Measurements from ENCODE around the gene TPK1. TPM values are rescaled to one million over a fixed set of nuclear protein-coding genes. Genes with fewer than 3 reads are reported as not detected.

The TPK1 gene
- total RNA-seq, 4 donors from 2014 or later = 2.5 to 22.7 (median 18.7) TPM

- H3K27ac ChIP-seq = no peak overlapping the region
- no peak for DNase-seq
- H3K36me3 ChIP-seq = no peaks in the 10 kb centered on the region
- no peaks in the 10 kb centered on the region for H3K27me3 ChIP-seq
- TF ChIP-seq CTCF (IDR thresholded peaks at IDR 0.05) (no peak), POLR2A (IDR thresholded peaks at IDR 0.05) (no peak)
- no peaks in the 10 kb centered on the region for H3K9me3 ChIP-seq
- H3K4me3 ChIP-seq = no peak overlapping the region
- no peaks in the 10 kb centered on the region for H3K4me1 ChIP-seq
Measured at GRCh38 chr7:144656965-144657517, 178.8 kb downstream of the TPK1 start.

- H3K4me3 ChIP-seq = no peak overlapping the region
- no peak for TF ChIP-seq CTCF (IDR thresholded peaks at IDR 0.05)
- no peak for TF ChIP-seq POLR2A (IDR thresholded peaks at IDR 0.05)
- no peak overlapping the region for H3K27ac ChIP-seq
- no peaks in the 10 kb centered on the region for H3K36me3 ChIP-seq
- H3K4me1 ChIP-seq = no peaks in the 10 kb centered on the region
- H3K27me3 ChIP-seq = no peaks in the 10 kb centered on the region
- H3K9me3 ChIP-seq = peaks cover 0 to 3% (median 0%) of the 10 kb centered on the region in 4 donors
- no peak for DNase-seq
Measured at GRCh38 chr7:144653449-144653848, 182.4 kb downstream of the TPK1 start.

- H3K4me1 ChIP-seq = no peaks in the 10 kb centered on the region
- H3K4me3 ChIP-seq = no peak overlapping the region
- no peaks in the 10 kb centered on the region for H3K36me3 ChIP-seq
- H3K27me3 ChIP-seq = no peaks in the 10 kb centered on the region
- DNase-seq = no peak
- TF ChIP-seq CTCF (IDR thresholded peaks at IDR 0.05) (no peak), POLR2A (IDR thresholded peaks at IDR 0.05) (no peak)
- no peak overlapping the region for H3K27ac ChIP-seq
- H3K9me3 ChIP-seq = peaks cover 0 to 3% (median 0%) of the 10 kb centered on the region in 4 donors
Measured at GRCh38 chr7:144650439-144650838, 185.4 kb downstream of the TPK1 start.

- Histone ChIP-seq H3K27ac (no peak overlapping the region), H3K36me3 (no peaks in the 10 kb centered on the region)
- no peak for TF ChIP-seq POLR2A (IDR thresholded peaks at IDR 0.05)
Measured at GRCh38 chr7:144649120-144649519, 186.7 kb downstream of the TPK1 start.

GRCh38 chr7:144641389-144642044, 194.3 kb downstream of the TPK1 start:
- Histone ChIP-seq H3K36me3 (no peaks in the 10 kb centered on the region), H3K27me3 (no peaks in the 10 kb centered on the region), H3K4me3 (no peak overlapping the region), H3K9me3 (no peaks in the 10 kb centered on the region), H3K4me1 (no peaks in the 10 kb centered on the region), H3K27ac (no peak overlapping the region)
- no peak for DNase-seq
- no peak for TF ChIP-seq POLR2A (IDR thresholded peaks at IDR 0.05)
- no peak for TF ChIP-seq CTCF (IDR thresholded peaks at IDR 0.05)

More at GRCh38 chr7:144649120-144649519, 186.7 kb downstream of the TPK1 start:
- Histone ChIP-seq H3K4me3 (no peak overlapping the region), H3K9me3 (peaks cover 0 to 3% (median 0%) of the 10 kb centered on the region in 4 donors), H3K27me3 (no peaks in the 10 kb centered on the region), H3K4me1 (no peaks in the 10 kb centered on the region)
- DNase-seq = no peak

GRCh38 chr7:144632724-144633123, 203.1 kb downstream of the TPK1 start:
- TF ChIP-seq POLR2A (IDR thresholded peaks at IDR 0.05) = no peak
- TF ChIP-seq CTCF (IDR thresholded peaks at IDR 0.05) = no peak

More at GRCh38 chr7:144632724-144633123, 203.1 kb downstream of the TPK1 start:
- no peaks in the 10 kb centered on the region for H3K9me3 ChIP-seq
- H3K27ac ChIP-seq = no peak overlapping the region
- no peak overlapping the region for H3K4me3 ChIP-seq
- no peaks in the 10 kb centered on the region for H3K27me3 ChIP-seq
- H3K36me3 ChIP-seq = no peaks in the 10 kb centered on the region
- DNase-seq = no peak
- H3K4me1 ChIP-seq = no peaks in the 10 kb centered on the region

All from Peyer's patch (tissue), 4 donors.